GM10847 (cell line): ENCODE measurements around the gene KDM4C.

Experiments used
- POLR2A ChIP-seq: IDR thresholded peaks from 2 replicates; pipeline ENCODE4 v1.6.1; 2011; ENCODE audit not compliant: insufficient read length; ENCODE audit errors: extremely low read depth

KDM4C gene

DNA sequence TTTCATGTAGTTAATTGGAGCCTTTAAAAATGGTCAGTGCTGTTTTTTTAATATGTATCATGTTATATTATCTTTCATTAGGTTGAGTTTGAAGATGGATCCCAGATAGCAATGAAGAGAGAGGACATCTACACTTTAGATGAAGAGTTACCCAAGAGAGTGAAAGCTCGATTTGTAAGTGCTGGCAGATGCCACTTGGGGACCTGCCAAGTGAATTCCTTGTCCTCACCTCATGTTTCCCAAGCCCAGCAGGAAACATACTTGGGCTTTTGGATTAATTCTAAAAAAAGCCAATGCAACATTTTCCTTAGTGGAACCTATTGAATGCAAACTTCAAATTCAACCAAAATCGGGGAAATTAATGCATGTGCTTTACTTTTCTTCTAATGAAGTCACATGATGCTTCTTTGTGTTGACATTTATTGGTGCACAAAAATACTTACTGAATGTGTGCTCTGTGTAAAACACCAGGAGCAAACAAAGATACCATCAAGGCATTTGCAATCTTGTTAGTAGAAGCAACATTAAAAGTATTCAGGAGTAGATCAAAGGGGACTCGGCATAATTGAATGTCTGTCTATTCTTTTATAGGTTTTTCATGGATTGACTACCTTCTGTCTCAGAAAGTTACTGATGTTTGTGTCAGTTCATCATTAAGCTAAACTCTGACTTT is 412.1 kb downstream of the KDM4C start:
- TF ChIP-seq POLR2A: no peak

GRCh38 chr9:7171396-7172153 is 413.8 kb downstream of the KDM4C start:
- no peak for TF ChIP-seq POLR2A

DNA sequence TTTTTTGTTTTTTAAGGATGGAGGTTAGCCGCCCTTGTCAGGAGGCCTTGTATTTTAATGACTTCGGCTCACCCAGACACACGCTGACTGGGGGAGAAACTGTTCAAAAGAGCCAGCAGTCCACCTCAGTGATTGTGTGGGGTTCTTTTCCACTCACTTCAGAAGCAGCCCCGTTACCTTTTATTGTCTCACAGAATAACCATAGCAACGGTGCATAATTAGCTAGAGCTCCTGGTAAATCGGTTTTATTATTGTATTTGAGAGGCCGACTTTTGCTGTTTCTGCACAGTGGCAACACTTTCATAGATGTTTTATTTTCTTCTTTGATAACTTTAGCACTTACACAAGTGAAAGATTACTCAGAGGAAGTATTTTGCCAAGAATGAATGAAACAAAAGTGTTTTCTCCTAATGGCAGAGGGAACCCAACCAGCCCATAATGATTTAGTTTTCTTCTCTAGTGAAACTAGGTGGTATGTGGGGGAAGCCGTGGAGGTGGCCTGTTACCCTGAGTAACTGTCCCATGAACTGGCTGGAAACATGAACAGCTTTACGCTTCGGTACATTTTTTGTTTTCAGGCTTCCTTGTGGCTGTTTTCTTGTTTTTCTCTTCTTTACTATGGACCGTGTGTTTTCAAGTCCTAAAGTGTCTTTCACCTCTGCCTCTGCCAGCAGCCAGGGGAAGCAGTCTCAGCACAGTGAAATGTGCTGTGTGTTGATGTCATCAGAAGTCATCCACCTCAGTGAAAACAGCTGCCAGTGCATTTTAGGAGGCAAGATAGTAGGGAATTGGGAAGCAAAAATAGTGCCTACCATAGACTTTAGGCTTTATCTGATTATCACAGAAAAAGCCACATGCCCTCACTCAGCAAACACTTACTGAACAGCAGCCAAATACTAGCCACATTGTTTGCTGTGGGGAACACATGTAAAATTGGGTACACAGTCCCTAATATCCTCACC is 414.7 kb downstream of the KDM4C start:
- no peak for TF ChIP-seq POLR2A

DNA sequence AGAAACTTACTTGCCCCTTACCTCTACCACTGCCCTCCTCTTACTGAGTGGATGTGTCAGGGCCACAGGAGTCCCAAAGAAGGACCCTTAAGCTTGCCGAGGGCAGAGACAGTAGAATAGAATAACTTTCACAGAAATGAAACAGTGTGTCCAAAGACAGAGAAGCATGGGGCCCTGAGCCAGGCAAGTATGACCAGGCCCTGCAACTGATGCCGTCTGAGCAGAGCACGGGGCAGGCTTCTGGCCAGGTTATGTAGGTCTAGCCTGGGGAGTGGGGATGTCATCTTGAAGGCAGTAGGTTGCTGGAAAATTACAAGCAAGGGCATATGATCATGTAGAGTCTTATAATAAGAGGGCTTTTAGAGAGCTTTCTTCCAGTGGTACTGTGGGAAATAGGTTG is 415.4 kb downstream of the KDM4C start:
- TF ChIP-seq POLR2A: no peak

DNA sequence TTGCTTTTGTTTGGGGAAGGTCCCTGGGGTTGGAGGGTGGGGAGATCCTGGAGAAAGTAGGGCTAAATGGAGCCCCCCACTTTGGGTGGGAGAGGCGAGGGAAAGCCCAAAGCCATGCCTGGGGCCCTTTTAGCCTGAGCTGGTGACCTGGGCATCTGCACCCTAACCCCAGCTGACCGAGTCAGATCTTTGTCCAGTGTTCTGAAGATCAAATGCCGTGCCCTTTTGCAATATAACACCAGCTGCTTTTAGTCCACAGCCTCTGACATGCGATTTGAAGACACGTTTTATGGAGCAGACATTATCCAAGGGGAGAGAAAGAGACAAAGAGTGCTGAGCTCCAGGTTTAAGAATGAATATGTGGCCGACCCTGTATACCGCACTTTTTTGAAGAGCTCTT is 416.5 kb downstream of the KDM4C start:
- no peak for TF ChIP-seq POLR2A

- TF ChIP-seq POLR2A: no peak
Observed at GRCh38 chr9:7174884-7175283, 417.1 kb downstream of the KDM4C start.

- no peak for TF ChIP-seq POLR2A
Observed at GRCh38 chr9:7176561-7176960, 418.8 kb downstream of the KDM4C start.

GRCh38 chr9:7177383-7177782 is 419.6 kb downstream of the KDM4C start:
- no peak for TF ChIP-seq POLR2A

DNA sequence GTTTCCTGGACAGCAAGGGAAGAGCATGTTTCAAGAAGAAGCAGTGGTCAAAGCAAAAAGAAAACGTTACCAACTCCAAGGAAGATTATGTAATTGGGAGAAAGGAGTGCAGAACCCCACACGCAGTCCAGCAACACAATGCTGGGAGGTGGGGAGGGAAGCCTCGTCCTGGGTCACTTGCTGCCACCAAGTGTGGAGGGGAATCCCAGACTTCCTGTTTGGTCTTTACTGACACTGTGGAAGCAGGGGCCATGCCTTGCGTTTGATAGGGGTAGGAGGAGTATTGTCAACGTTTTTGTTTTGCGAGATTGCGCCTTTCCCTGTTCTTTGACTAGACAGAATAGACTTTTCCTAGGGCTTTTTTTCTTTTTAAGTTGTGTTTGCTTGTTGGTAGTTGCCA is 421.0 kb downstream of the KDM4C start:
- TF ChIP-seq POLR2A: no peak

DNA sequence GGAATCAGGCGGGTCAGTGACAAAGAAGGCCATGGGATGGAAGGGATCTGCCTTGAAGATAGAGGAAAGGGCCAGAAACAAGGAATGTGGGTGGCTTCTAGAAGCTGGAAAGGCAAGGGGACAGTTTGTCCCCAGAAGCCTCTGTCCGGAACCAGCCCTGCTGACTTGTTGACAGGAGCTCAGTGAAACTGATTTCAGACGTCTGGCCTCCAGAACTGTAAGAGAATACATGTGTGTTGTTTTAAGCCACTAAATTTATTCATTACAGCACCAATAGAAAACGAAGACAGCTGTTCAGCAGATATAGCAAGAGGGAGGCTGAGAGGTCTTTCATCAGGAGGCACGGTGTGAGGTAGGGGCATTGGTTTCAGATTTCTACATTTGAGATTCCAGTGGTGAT is 422.5 kb downstream of the KDM4C start:
- no peak for TF ChIP-seq POLR2A

DNA sequence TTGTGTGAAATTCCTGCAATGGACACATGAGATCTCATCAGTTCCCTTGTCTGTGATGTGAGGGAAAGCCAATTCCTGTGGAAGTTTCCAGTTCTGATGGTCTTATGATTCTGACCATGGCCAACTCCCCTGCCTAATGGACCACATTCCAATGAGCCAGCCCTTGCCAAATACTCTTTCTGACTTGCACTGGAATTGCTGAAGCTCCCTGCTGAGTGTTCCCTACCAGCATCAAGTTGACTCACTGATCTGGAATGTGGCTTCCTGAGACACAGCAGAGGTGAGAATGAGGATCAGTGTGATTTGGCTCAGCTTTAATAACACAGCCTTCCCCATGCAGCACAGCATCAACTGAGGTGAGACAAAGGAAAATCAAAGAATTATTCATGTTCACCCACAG is 427.8 kb downstream of the KDM4C start:
- TF ChIP-seq POLR2A: no peak

DNA sequence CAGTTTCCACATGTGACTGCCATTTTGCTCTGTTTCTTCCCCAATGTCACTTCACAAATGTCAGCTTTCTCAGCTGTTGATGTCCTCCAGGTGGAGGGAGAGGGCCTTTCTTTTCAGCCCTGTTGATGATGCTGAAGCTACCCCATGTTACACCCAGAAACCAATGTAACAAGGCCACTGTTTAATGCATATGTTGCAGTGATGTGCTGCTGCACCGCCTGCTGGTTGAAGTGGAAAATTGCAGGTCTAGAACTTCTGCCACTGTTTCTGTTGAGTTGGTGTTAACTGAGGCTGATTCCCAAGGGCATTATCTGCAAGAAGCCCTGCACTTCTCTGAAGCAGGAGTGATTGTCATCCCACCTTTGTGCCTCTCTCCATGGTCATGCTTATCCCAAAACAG is 428.4 kb downstream of the KDM4C start:
- no peak for TF ChIP-seq POLR2A

DNA sequence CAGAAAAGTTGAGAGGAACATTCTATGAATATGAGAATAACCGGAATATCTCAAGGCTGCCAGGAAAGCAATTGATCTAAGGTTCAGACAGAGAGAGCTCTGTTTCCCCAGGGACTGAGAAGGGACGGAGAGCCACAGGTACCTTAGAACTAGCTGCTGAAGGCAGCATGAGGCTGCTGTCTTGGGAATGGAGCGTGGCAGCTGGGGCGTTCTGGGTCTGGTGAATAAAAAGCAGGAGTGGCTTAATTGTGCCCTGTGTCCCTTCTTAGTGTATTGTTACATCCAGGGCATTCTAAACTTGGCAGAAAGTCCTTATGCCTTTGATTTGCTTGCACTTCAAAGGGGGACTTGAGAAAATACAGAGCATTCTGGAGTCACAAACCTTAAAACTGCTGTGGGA is 434.5 kb downstream of the KDM4C start:
- no peak for TF ChIP-seq POLR2A

DNA sequence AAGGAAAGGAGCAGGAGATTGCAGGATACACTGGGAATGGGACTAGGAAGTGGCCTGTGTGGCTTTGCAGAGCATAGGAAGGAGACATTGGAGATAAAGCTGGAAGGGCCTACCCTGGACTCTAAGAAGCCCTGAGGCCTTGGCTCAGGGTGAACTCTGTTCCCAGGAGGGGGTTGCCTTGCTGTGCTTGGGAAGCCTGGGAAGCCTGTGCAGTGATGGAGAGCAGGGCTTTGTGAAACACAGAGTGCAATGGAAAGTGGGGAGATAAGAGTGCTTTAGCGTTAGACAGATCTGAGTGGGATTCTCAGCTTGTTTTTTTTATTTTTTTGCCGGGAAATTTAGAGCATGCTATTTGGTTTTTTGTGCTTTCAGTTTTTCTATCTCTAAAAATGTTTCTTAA is 437.8 kb downstream of the KDM4C start:
- no peak for TF ChIP-seq POLR2A

GRCh38 chr9:7196467-7196866 is 438.7 kb downstream of the KDM4C start:
- no peak for TF ChIP-seq POLR2A

- TF ChIP-seq POLR2A: no peak
Observed at GRCh38 chr9:7201196-7201595, 443.4 kb downstream of the KDM4C start.
